Tibial artery (tissue), 4 donors: ENCODE data around the gene MTMR3.
A peak's percentile ranks its signal among the peaks of the same experiment; 100 is the strongest.

Experiments used
- DNase-seq, 2 donors: peaks; one replicate each; pipeline ENCODE4 v3.0.0-alpha.2; 2019
- H3K27ac ChIP-seq, 2 donors: fragments of 200-600 bp; sonication (generic) in 1 of 2; 1 replicate in 1 of 2; 2 replicates in 1 of 2; pipeline ENCODE4 v1.5.1; 2018 to 2019; ENCODE audit warnings: mild to moderate bottlenecking in 1 of 2
- H3K27me3 ChIP-seq, 2 donors: fragments of 200-600 bp; sonication (generic) in 1 of 2; one replicate each; pipeline versions ENCODE4 v1.5.1 to v1.6.0; 2016 to 2019
- H3K36me3 ChIP-seq, 3 donors: fragments of 200-600 bp; sonication (generic) in 2 of 3; one replicate each; pipeline ENCODE4 v1.5.1; 2016 to 2019; ENCODE audit warnings: mild to moderate bottlenecking in 2 of 3
- H3K4me1 ChIP-seq, 4 donors: fragments of 200-600 bp; sonication (generic) in 2 of 4; 1 replicate in 3 of 4; 2 replicates in 1 of 4; pipeline ENCODE4 v1.5.1; 2016 to 2019
- H3K4me3 ChIP-seq, 2 donors: fragments of 200-600 bp; sonication (generic) in 1 of 2; 1 replicate in 1 of 2; 2 replicates in 1 of 2; pipeline ENCODE4 v1.5.1; 2018 to 2019; ENCODE audit warnings: mild to moderate bottlenecking in 2 of 2
- H3K9me3 ChIP-seq, 3 donors: fragments of 200-600 bp; sonication (generic) in 1 of 3; one replicate each; pipeline ENCODE4 v1.5.1; 2016 to 2019
- intact Hi-C: fragments of 100-400 bp; cut with DNase I; formaldehyde crosslinking; loops from one replicate; pipeline ENCODE4 v1.15.0; 2023; ENCODE audit warnings: low total_unique reads
- TF ChIP-seq, protein P1 (sequence below), 2 experiments: fragments of 200-600 bp in 1 of 2; fragments of 450-650 bp in 1 of 2; IDR thresholded peaks; one replicate each; pipeline ENCODE4 v1.5.1; 2017 to 2019; ENCODE audit warnings: antibody characterized with exemption in 2 of 2, mild to moderate bottlenecking in 1 of 2, moderate library complexity in 1 of 2

The MTMR3 gene

GRCh38 chr22:29917052-29917902 is 34.3 kb downstream of the MTMR3 start:
- Histone ChIP-seq H3K27ac (no peak overlapping the region), H3K36me3 (no peaks in the 10 kb centered on the region), H3K4me1 (peaks cover 0 to 64% (median 41%) of the 10 kb centered on the region in 4 donors), H3K27me3 (no peaks in the 10 kb centered on the region), H3K9me3 (no peaks in the 10 kb centered on the region), H3K4me3 (no peak overlapping the region)
- peak; percentile 64 to 71 for DNase-seq
- intact Hi-C loops = no loop called here
- TF ChIP-seq, protein P1, sequence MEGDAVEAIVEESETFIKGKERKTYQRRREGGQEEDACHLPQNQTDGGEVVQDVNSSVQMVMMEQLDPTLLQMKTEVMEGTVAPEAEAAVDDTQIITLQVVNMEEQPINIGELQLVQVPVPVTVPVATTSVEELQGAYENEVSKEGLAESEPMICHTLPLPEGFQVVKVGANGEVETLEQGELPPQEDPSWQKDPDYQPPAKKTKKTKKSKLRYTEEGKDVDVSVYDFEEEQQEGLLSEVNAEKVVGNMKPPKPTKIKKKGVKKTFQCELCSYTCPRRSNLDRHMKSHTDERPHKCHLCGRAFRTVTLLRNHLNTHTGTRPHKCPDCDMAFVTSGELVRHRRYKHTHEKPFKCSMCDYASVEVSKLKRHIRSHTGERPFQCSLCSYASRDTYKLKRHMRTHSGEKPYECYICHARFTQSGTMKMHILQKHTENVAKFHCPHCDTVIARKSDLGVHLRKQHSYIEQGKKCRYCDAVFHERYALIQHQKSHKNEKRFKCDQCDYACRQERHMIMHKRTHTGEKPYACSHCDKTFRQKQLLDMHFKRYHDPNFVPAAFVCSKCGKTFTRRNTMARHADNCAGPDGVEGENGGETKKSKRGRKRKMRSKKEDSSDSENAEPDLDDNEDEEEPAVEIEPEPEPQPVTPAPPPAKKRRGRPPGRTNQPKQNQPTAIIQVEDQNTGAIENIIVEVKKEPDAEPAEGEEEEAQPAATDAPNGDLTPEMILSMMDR (IDR thresholded peaks at IDR 0.05) = no peak

DNA sequence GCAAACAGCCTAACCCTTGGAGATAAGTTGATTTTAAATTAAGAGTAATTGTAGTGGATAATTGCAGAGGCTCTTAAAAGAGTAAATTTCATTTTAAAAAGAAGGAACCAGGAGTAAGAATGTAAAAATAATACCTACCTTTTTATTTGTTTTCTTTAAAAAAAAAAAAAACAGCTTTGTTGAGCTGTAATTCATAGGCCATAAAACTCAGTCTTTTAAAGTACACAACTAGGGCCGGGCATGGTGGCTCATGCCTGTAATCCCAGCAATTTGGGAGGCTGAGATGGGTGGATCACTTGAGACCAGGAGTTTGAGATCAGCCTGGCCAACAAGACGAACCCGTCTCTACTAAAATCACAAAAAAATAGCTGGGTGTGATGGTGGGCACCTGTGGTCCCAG is 42.4 kb downstream of the MTMR3 start:
- intact Hi-C loops = no loop called here
- TF ChIP-seq, protein P1 (IDR thresholded peaks at IDR 0.05) = no peak
- DNase-seq = no peak
- Histone ChIP-seq H3K27ac (no peak overlapping the region), H3K36me3 (no peaks in the 10 kb centered on the region), H3K4me1 (peaks cover 0 to 23% (median 4%) of the 10 kb centered on the region in 4 donors), H3K4me3 (no peak overlapping the region), H3K27me3 (no peaks in the 10 kb centered on the region), H3K9me3 (no peaks in the 10 kb centered on the region)

- TF ChIP-seq, protein P1 (IDR thresholded peaks at IDR 0.05) = no peak
- H3K4me3 ChIP-seq = no peak overlapping the region
- H3K27me3 ChIP-seq = no peaks in the 10 kb centered on the region
- DNase-seq = no peak
- H3K27ac ChIP-seq = no peak overlapping the region
- no peaks in the 10 kb centered on the region for H3K36me3 ChIP-seq
- intact Hi-C loops = no loop called here
- no peaks in the 10 kb centered on the region for H3K9me3 ChIP-seq
- H3K4me1 ChIP-seq = peaks cover 0 to 19% (median 4%) of the 10 kb centered on the region in 4 donors
Observed at GRCh38 chr22:29926057-29926456, 43.1 kb downstream of the MTMR3 start.

DNA sequence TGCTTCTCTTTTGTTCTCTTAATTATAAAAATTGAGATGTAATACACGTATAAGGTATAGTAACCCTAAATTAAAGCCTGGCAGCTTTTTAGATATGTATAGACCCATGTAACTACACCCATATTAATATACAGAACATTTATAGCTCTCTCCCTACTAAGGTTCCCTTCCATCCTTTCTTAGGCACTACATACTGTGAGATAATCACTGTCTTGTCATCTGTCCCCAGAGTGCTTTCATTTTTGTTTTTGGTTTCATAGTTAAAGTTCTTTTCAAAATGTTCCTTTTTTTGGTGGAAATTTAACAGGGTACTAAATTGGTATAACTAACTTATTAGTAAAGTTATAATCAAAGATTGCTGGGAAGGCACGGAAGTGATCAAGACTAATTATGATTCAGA is 49.2 kb downstream of the MTMR3 start:
- Histone ChIP-seq H3K4me1 (peaks cover 0 to 19% (median 7%) of the 10 kb centered on the region in 4 donors), H3K27ac (no peak overlapping the region), H3K36me3 (no peaks in the 10 kb centered on the region), H3K4me3 (no peak overlapping the region), H3K9me3 (no peaks in the 10 kb centered on the region), H3K27me3 (no peaks in the 10 kb centered on the region)
- TF ChIP-seq, protein P1 (IDR thresholded peaks at IDR 0.05) = no peak
- intact Hi-C loops = no loop called here
- DNase-seq = no peak

DNA sequence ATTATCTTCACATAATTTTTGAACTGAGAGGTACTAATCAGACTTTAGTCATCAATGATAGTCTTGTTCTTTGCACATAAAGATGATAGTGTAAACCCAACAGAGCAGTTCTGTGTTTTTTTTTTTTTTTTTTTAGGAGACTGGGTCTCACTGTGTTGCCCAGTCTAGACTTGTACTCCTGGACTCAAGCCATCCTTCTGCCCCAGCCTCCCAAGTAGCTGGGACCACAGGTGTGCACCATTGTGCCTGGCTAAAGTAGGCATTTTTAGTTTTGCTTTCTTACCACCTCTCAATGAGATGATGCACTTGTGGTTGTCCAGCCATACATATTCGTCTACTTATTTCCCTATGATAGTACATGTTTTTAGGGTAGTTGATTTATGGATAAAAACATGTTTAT is 50.6 kb downstream of the MTMR3 start:
- H3K9me3 ChIP-seq = no peaks in the 10 kb centered on the region
- H3K4me1 ChIP-seq = peaks cover 0 to 19% (median 7%) of the 10 kb centered on the region in 4 donors
- no peaks in the 10 kb centered on the region for H3K36me3 ChIP-seq
- DNase-seq = no peak
- no peaks in the 10 kb centered on the region for H3K27me3 ChIP-seq
- intact Hi-C loops = no loop called here
- TF ChIP-seq, protein P1 (IDR thresholded peaks at IDR 0.05) = no peak
- no peak overlapping the region for H3K4me3 ChIP-seq
- H3K27ac ChIP-seq = no peak overlapping the region
